Stimulated activated CD8-positive, alpha-beta memory T cell treated with anti-CD3 and anti-CD28 coated beads, Interleukin-12 subunit alpha, Interleukin-12 subunit beta, amount 100 ng/mL, for 4 hours (primary cell): ENCODE results near the gene TMEM163.
"Not testable (repeated sequence)": the region's sequence is repeated elsewhere in the genome, so short reads cannot be mapped to it uniquely, and the experiment has no call there.

Source experiments
- DNase-seq: peaks from one replicate; pipeline ENCODE4 v3.0.0-alpha.2; 2020; ENCODE audit warnings: low read depth

Gene TMEM163

GRCh38 chr2:134665727-134666506, 52.9 kb downstream of the TMEM163 start:
- no peak for DNase-seq

- DNase-seq, result no peak
These were observed 55.0 kb downstream of the TMEM163 start for GRCh38 chr2:134663451-134664450.

- no peak for DNase-seq
These were observed 56.0 kb downstream of the TMEM163 start for GRCh38 chr2:134662751-134663150.

DNA sequence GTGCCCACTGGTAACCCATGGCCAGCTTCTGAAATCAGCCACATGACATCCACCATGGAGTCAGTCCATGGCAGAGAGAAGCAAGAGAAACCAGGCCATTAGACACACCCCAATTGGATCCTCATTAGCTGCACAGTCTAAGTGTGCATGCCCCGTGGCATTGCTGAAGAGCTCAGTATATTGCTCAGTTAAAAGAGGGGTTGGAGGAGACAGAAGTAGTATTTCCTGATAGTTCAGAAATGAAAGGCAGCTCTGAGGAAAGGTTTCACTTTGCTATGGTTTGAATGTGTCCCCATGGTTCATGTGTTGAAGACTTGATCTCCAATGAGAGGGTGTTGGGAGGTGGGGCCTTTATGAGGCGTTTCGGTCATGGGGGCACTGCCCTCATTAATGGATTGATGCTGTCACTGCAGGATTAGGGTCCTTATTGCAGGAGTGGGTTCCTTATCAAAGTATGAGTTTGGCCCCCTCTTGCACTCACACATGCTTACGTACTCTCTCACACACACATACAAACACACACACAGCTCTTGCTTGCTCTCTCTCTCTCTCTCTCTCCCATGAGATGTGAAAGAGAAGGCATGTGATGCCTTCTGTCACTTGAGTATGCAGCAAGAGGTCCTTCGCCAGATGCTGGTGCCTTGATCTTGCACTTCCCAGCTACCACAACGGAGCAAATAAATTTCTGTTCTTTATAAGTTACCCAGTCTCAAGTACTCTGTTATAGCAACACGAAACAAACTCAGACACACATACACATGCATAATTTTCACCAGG, 58.0 kb downstream of the TMEM163 start:
- no peak for DNase-seq

DNA sequence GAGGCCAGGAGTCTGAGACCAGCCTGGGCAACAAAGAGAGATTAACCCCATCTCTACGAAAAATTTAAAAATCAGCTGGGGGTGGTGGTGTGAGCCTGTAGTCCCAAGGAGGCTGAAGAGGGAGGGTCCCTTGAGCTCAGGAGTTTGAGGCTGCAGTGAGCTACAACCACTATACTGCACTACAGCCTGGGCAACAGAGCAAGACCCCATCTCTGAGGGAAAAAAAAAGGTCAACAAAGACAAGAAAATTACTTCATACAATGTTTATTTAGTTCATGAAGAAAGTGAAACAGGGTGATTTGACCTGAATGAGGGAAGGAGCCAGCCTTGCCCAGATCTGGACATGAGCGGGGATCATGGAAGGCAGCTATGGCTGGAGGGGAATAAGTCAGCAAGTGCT, 59.1 kb downstream of the TMEM163 start:
- DNase-seq, result no peak

DNA sequence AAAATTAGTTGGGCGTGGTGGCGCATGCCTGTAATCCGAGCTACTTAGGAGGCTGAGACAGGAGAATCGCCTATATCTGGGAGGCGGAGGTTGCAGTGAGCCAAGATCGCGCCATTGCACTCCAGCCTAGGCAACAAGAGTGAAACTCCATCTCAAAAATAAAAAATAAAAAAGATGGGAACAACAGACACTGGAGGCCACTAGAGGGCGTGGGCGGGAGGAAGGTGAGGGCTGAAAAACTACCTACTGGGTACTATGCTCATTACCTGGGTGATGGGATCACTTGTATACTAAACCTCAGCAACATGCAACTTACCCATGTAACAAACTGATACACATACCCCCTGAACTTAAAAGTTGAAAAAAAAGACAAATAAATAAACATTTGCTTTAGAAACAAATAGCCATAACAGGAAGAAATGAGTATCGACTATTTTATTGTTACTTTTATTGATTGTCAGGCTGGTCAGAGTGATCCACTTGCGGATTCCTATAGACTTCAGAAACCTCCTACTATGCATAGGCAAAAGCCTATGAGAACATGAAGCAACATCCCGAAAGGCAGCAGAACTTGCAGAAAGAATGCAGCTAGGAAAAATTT, 61.0 kb downstream of the TMEM163 start:
- no peak for DNase-seq

GRCh38 chr2:134656391-134656790, 62.4 kb downstream of the TMEM163 start:
- not testable (repeated sequence) for DNase-seq

DNA sequence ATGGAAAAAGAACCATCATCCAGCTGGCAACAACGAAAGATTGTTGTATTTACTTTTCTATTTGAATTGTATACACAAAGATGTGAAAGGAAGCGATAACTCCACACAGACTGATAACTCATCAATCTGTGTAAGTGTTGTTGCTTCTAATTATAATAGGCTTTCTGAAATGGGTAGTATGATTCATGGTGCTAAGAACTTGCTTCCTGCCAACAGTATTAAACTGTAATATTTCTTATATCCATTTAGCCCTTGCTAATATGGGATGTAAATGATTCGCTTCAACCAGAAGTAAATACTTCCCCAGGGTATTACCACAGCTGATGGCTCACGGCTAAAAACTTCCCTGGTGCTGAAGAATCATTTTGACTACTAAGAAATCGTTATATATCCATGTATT, 70.2 kb downstream of the TMEM163 start:
- DNase-seq, result no peak

- no peak for DNase-seq
These were observed 71.1 kb downstream of the TMEM163 start for GRCh38 chr2:134647607-134648256.

- no peak for DNase-seq
These were observed 75.9 kb downstream of the TMEM163 start for GRCh38 chr2:134642938-134643337.

GRCh38 chr2:134640494-134640893, 78.3 kb downstream of the TMEM163 start:
- DNase-seq, result no peak

DNA sequence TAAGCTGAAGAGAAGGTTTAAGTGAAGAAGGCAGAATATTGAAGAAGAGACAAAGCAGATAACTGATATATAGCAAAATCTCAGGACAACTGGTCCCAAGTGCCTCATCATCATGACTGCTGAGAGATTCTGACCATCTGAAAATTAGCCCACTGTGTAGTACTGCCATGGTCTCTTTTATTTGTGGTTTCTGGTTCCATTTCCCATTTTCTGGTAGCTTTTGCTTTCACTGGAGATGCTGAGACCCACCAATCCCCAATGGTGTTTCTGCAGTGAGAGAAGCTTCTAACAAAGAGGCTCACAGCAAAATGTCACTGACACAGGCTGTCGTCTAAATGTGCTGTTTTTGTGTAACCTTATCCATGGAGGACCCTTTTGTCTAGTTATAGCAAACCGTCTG, 79.5 kb downstream of the TMEM163 start:
- DNase-seq, result no peak

DNA sequence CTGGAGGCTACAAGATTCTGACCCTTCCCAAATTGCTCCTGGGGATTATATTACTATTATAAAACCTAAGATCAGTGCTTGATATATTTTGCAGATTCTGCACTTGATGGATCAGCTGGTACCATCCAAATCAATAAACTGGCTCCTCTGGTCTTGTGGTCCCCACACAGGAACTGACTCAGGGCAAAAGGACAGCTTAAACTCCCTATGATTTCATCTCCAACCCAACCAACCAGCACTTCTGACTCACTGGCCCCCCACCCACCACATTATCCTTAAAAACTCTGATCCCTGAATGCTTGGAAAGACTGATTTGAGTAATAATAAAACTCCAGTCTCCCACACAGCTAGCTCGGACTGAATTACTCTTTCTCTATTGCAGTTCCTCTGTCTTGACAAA, 82.1 kb downstream of the TMEM163 start:
- DNase-seq, result no peak

DNA sequence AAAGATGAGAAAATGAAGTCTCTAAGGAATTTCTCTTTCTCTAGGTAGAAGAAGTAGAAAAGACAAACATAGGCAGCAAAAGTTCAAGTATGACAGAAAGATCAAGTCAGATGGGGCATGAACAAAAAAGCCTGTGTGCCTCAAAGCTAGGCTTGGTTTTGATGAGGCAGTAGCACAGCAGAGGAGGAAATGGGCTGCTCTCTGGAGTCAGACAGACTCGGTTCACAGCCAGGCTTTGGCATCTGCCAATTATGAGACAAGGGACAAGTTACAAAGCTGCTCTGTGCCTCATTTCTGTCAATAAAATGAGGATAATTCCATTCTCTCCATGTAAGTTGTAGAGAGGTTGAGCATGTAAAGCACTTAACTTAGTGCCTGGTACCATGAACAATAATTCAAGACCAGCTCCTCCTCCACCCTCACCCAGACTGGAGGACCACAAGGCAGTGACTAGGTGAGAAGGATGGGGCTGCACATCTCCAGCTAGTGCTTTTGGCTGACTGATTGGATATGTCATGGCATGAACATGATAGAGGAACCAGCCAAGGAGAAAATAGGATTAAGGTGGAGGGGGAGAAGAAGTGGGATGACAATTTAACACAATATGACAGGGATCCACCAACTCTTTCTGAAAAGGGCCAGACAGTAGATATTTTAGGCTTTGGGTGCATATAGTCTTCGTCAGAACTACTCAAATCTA, 84.6 kb downstream of the TMEM163 start:
- no peak for DNase-seq

GRCh38 chr2:134630504-134631159, 88.2 kb downstream of the TMEM163 start:
- DNase-seq, result no peak

DNA sequence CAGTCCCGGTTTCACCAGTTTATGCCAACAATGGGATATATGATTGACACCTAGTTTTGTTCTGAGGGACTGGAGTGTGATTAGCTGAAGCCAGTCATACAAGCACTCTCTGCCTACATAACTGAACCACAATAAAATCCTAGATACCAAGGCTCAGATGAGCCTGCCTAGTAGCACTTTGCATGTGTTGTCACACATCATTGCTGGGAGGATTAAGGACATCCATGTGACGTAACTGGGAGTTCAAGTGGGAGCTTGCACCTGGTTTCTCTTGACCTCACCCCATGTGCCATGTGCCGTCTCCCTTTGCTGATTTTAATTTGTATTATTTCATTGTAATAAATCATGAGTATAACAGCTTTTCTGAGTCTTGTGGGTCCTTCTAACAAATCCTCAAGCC, 90.3 kb downstream of the TMEM163 start:
- DNase-seq, result no peak

GRCh38 chr2:134626781-134627180, 92.0 kb downstream of the TMEM163 start:
- DNase-seq, result no peak

DNA sequence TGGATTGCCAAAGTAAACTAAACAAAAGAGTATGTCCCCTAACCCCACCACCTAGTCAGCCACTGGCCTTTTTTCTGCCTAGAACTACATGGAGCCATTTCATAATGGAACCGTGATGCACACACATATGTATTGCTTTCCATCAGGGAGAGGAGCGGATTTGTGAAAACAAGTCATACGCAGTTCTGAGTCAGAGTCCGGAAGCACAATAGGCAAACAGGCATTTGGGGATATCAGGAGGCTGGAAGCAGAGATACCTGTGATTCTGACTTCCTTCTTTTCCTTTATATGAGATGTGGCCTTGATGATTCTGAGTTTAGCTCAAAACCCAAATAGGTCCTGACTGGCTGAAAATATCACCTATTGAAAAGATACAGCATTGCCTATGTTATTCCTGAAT, 93.5 kb downstream of the TMEM163 start:
- no peak for DNase-seq

DNA sequence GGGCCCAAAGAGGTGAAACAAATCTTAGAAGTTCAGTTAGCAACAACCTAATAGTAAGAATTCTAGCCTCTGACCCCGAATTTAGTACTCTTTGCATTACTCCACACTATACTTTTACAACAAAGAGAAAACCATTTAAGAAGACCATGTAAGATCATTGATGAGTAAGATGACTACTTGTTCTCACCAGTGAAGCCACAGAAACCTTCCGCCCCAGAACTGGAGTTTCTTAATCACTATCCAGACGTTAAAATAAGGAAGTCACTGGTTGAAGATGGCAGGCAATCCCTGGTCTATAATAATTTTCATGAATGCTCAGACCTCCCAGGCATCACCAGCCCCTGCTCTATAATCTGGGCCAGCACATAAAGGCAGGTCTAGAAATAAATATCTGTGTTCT, 95.0 kb downstream of the TMEM163 start:
- no peak for DNase-seq

GRCh38 chr2:134623046-134623445, 95.8 kb downstream of the TMEM163 start:
- DNase-seq, result no peak
